Effector memory CD8-positive, alpha-beta T cell (primary cell): ENCODE data around the gene PCDHGB1.
"Not testable (repeated sequence)": the region's sequence is repeated elsewhere in the genome, so short reads cannot be mapped to it uniquely, and the experiment has no call there.

ENCODE experiments used
- ATAC-seq: fragments of 150-1000 bp; cut with Tn5 transposase; replicated peaks from 2 replicates; pipeline ENCODE4 v1.10.0; 2021; ENCODE audit warnings: mild to moderate bottlenecking, moderate library complexity
- DNase-seq, 3 experiments: peaks; one replicate each; pipeline ENCODE4 v3.0.0; 2021
- H3K27ac Mint-ChIP-seq, 2 donors: one replicate each; pipeline ENCODE4 v1.8.0; 2022; ENCODE audit warnings: mild to moderate bottlenecking in 2 of 2, mixed read lengths in 2 of 2, moderate library complexity in 2 of 2
- H3K27me3 Mint-ChIP-seq, 2 donors: one replicate each; pipeline ENCODE4 v1.8.0; 2022; ENCODE audit warnings: mixed read lengths in 2 of 2
- H3K36me3 Mint-ChIP-seq: one replicate; pipeline ENCODE4 v1.8.0; 2022; ENCODE audit warnings: mild to moderate bottlenecking, moderate library complexity, mixed read lengths; ENCODE audit not compliant: insufficient read depth
- H3K4me1 Mint-ChIP-seq, 2 donors: one replicate each; pipeline ENCODE4 v1.8.0; 2022; ENCODE audit warnings: low read depth in 2 of 2, mixed read lengths in 2 of 2
- H3K4me3 Mint-ChIP-seq, 2 donors: one replicate each; pipeline ENCODE4 v1.8.0; 2022; ENCODE audit warnings: mild to moderate bottlenecking in 2 of 2, mixed read lengths in 2 of 2, moderate library complexity in 2 of 2
- H3K9me3 Mint-ChIP-seq, 2 donors: one replicate each; pipeline ENCODE4 v1.8.0; 2022; ENCODE audit warnings: mixed read lengths in 2 of 2

The PCDHGB1 gene

GRCh38 chr5:141332571-141332970 lies 17.3 kb upstream of the PCDHGB1 start:
- H3K4me1 Mint-ChIP-seq, H3K4me3 Mint-ChIP-seq, ATAC-seq, H3K36me3 Mint-ChIP-seq, H3K27ac Mint-ChIP-seq, DNase-seq, H3K9me3 Mint-ChIP-seq: not testable (repeated sequence)
- H3K27me3 Mint-ChIP-seq, result peaks cover 73 to 92% of the 10 kb centered on the region in 2 donors

- Mint-ChIP-seq H3K4me3 (no peak within 1 kb of the TSS), H3K9me3 (peaks cover 14 to 15% of the 10 kb centered on the region in 2 donors), H3K4me1 (no peaks in the 10 kb centered on the region), H3K27ac (no peak within 1 kb of the TSS), H3K27me3 (peaks cover 74 to 99% of the 10 kb centered on the region in 2 donors), H3K36me3 (no peaks in the 10 kb centered on the region)
- DNase-seq, result no peak
- ATAC-seq, result no peak
These were observed 11.2 kb upstream of the PCDHGB1 start, which contains the start of gene PCDHGA2 for GRCh38 chr5:141338538-141339306. Gene PCDHGA2 (plus strand): TSS chr5:141338760.

GRCh38 chr5:141340781-141341354 lies 9.0 kb upstream of the PCDHGB1 start:
- DNase-seq, H3K27ac Mint-ChIP-seq, H3K4me1 Mint-ChIP-seq, ATAC-seq, H3K36me3 Mint-ChIP-seq, H3K9me3 Mint-ChIP-seq, H3K4me3 Mint-ChIP-seq: not testable (repeated sequence)
- peaks cover 61 to 99% of the 10 kb centered on the region in 2 donors for H3K27me3 Mint-ChIP-seq

GRCh38 chr5:141342773-141343172 lies 7.1 kb upstream of the PCDHGB1 start:
- no peak overlapping the region for H3K27ac Mint-ChIP-seq
- DNase-seq (no peak), ATAC-seq (no peak)
- H3K4me1 Mint-ChIP-seq, result no peaks in the 10 kb centered on the region
- peaks cover 3% of the 10 kb centered on the region for H3K36me3 Mint-ChIP-seq
- H3K27me3 Mint-ChIP-seq, result peaks cover 54 to 99% of the 10 kb centered on the region in 2 donors
- H3K4me3 Mint-ChIP-seq, result no peak overlapping the region
- peaks cover 10 to 21% of the 10 kb centered on the region in 2 donors for H3K9me3 Mint-ChIP-seq

- Mint-ChIP-seq H3K4me1 (no peaks in the 10 kb centered on the region), H3K36me3 (peaks cover 3% of the 10 kb centered on the region), H3K27me3 (peaks cover 53 to 99% of the 10 kb centered on the region in 2 donors), H3K27ac (no peak within 1 kb of the TSS), H3K4me3 (peak within 1 kb of the TSS; percentile 12 to 57), H3K9me3 (peaks cover 5 to 21% of the 10 kb centered on the region in 2 donors)
- no peak for DNase-seq
- ATAC-seq, result no peak
These were observed 6.5 kb upstream of the PCDHGB1 start, which contains the start of gene PCDHGA3 for GRCh38 chr5:141343242-141343952. Gene PCDHGA3 (plus strand): TSS chr5:141343829. CDS start chr5:141344034, 205 bp downstream.

- DNase-seq (no peak), ATAC-seq (no peak)
- H3K27me3 Mint-ChIP-seq, result peaks cover 55 to 99% of the 10 kb centered on the region in 2 donors
- H3K4me1 Mint-ChIP-seq, result no peaks in the 10 kb centered on the region
- peaks cover 5 to 21% of the 10 kb centered on the region in 2 donors for H3K9me3 Mint-ChIP-seq
- peaks cover 3% of the 10 kb centered on the region for H3K36me3 Mint-ChIP-seq
- peak overlapping the region; percentile 12 to 57 for H3K4me3 Mint-ChIP-seq
- H3K27ac Mint-ChIP-seq, result no peak overlapping the region
These were observed 5.9 kb upstream of the PCDHGB1 start for GRCh38 chr5:141343953-141344463.

- Mint-ChIP-seq H3K4me3 (no peak overlapping the region), H3K36me3 (peaks cover 3% of the 10 kb centered on the region), H3K27ac (no peak overlapping the region), H3K4me1 (peaks cover 5 to 6% of the 10 kb centered on the region in 2 donors), H3K27me3 (peaks cover 60 to 95% of the 10 kb centered on the region in 2 donors), H3K9me3 (peaks cover 2 to 21% of the 10 kb centered on the region in 2 donors)
- ATAC-seq, result no peak
- no peak for DNase-seq
These were observed 4.6 kb upstream of the PCDHGB1 start for GRCh38 chr5:141345327-141345726.

GRCh38 chr5:141346017-141346416 lies 3.9 kb upstream of the PCDHGB1 start:
- H3K4me3 Mint-ChIP-seq, H3K27ac Mint-ChIP-seq, ATAC-seq, DNase-seq, H3K4me1 Mint-ChIP-seq, H3K36me3 Mint-ChIP-seq: not testable (repeated sequence)
- Mint-ChIP-seq H3K9me3 (peaks cover 1 to 20% of the 10 kb centered on the region in 2 donors), H3K27me3 (peaks cover 59 to 95% of the 10 kb centered on the region in 2 donors)

- peaks cover 5 to 6% of the 10 kb centered on the region in 2 donors for H3K4me1 Mint-ChIP-seq
- H3K9me3 Mint-ChIP-seq, result peaks cover 1 to 13% of the 10 kb centered on the region in 2 donors
- DNase-seq, result no peak
- H3K27me3 Mint-ChIP-seq, result peaks cover 64 to 90% of the 10 kb centered on the region in 2 donors
- H3K4me3 Mint-ChIP-seq, result no peak overlapping the region
- peaks cover 3% of the 10 kb centered on the region for H3K36me3 Mint-ChIP-seq
- no peak overlapping the region for H3K27ac Mint-ChIP-seq
- no peak for ATAC-seq
These were observed 1.7 kb downstream of the PCDHGB1 start for GRCh38 chr5:141351591-141351990.

GRCh38 chr5:141354900-141355469 lies 5.1 kb downstream of the PCDHGB1 start, which contains the start of gene PCDHGA4:
Gene PCDHGA4 (plus strand): TSS chr5:141355021. CDS start chr5:141355108, 87 bp downstream.
- H3K36me3 Mint-ChIP-seq, result no peaks in the 10 kb centered on the region
- DNase-seq, result no peak
- peaks cover 49 to 92% of the 10 kb centered on the region in 2 donors for H3K27me3 Mint-ChIP-seq
- H3K9me3 Mint-ChIP-seq, result peaks cover 0 to 10% of the 10 kb centered on the region in 2 donors
- H3K4me3 Mint-ChIP-seq, result peak within 1 kb of the TSS; percentile 40 to 56
- H3K4me1 Mint-ChIP-seq, result peaks cover 6 to 7% of the 10 kb centered on the region in 2 donors
- no peak for ATAC-seq
- no peak within 1 kb of the TSS for H3K27ac Mint-ChIP-seq

GRCh38 chr5:141355641-141356040 lies 5.7 kb downstream of the PCDHGB1 start:
- no peak for DNase-seq
- no peaks in the 10 kb centered on the region for H3K36me3 Mint-ChIP-seq
- no peak overlapping the region for H3K27ac Mint-ChIP-seq
- ATAC-seq, result no peak
- peaks cover 0 to 7% of the 10 kb centered on the region in 2 donors for H3K9me3 Mint-ChIP-seq
- no peak overlapping the region for H3K4me3 Mint-ChIP-seq
- peaks cover 2 to 5% of the 10 kb centered on the region in 2 donors for H3K4me1 Mint-ChIP-seq
- H3K27me3 Mint-ChIP-seq, result peaks cover 49 to 92% of the 10 kb centered on the region in 2 donors

GRCh38 chr5:141356133-141356532 lies 6.2 kb downstream of the PCDHGB1 start:
- DNase-seq, result no peak
- no peak overlapping the region for H3K27ac Mint-ChIP-seq
- H3K4me1 Mint-ChIP-seq, result peaks cover 2 to 5% of the 10 kb centered on the region in 2 donors
- H3K27me3 Mint-ChIP-seq, result peaks cover 50 to 92% of the 10 kb centered on the region in 2 donors
- H3K36me3 Mint-ChIP-seq, result peaks cover under 1% of the 10 kb centered on the region
- ATAC-seq, result no peak
- peaks cover 0 to 7% of the 10 kb centered on the region in 2 donors for H3K9me3 Mint-ChIP-seq
- no peak overlapping the region for H3K4me3 Mint-ChIP-seq

GRCh38 chr5:141356950-141357349 lies 7.1 kb downstream of the PCDHGB1 start:
- Mint-ChIP-seq H3K27me3 (peaks cover 51 to 96% of the 10 kb centered on the region in 2 donors), H3K36me3 (peaks cover 7% of the 10 kb centered on the region), H3K4me1 (peaks cover 2 to 5% of the 10 kb centered on the region in 2 donors), H3K27ac (no peak overlapping the region), H3K9me3 (peaks cover 0 to 7% of the 10 kb centered on the region in 2 donors), H3K4me3 (no peak overlapping the region)
- ATAC-seq (no peak), DNase-seq (no peak)
